A673 (cell line): Measurements from ENCODE around the gene NTN1. TPM values are rescaled to one million over a fixed set of nuclear protein-coding genes. Genes with fewer than 3 reads are reported as not detected.

Experiments
- BruUV-seq: library from RNA; stranded (reverse); fragments of 400-500 nt; replicated peaks from 2 replicates; lab custom pipeline; 2021; lab: Mats Ljungman, UMichigan
- CTCF ChIA-PET: fragments of 300-600 bp; sonication (Branson Sonifier 250); formaldehyde crosslinking; loops from one replicate; lab custom pipeline; 2022; ENCODE audit warnings: antibody characterized with exemption; lab: Charles Lee
- POLR2A ChIA-PET: fragments of 300-600 bp; sonication (Branson Sonifier 250); formaldehyde crosslinking; loops from one replicate; lab custom pipeline; 2022; ENCODE audit warnings: antibody characterized with exemption; ENCODE audit not compliant: low non-redundant PET; lab: Charles Lee
- DNase-seq: peaks from one replicate; pipeline ENCODE4 v3.0.0-alpha.2; 2015; ENCODE audit warnings: low spot score
- H3K27ac ChIP-seq: fragments of 200-600 bp; sonication (generic); 2 replicates; pipeline ENCODE4 v1.5.1; 2016; ENCODE audit warnings: mixed run types, low read depth, mild to moderate bottlenecking, mixed read lengths, antibody characterized with exemption, low read length; ENCODE audit not compliant: poor library complexity, severe bottlenecking
- H3K27me3 ChIP-seq: fragments of 200-600 bp; sonication (generic); replicated peaks from 2 replicates; pipeline ENCODE4 v1.6.1; 2017; ENCODE audit warnings: mixed run types, low read depth, mild to moderate bottlenecking, mixed read lengths, antibody characterized with exemption, low read length; ENCODE audit not compliant: insufficient read depth, poor library complexity
- H3K36me3 ChIP-seq: fragments of 200-600 bp; sonication (generic); 2 replicates; pipeline ENCODE4 v1.6.1; 2016; ENCODE audit warnings: mixed run types, mild to moderate bottlenecking, mixed read lengths, antibody characterized with exemption, low read length; ENCODE audit not compliant: insufficient read depth, poor library complexity, severe bottlenecking
- H3K4me1 ChIP-seq: fragments of 200-600 bp; sonication (generic); 2 replicates; pipeline ENCODE4 v1.6.1; 2017; ENCODE audit warnings: mixed run types, mild to moderate bottlenecking, mixed read lengths, antibody characterized with exemption, low read length; ENCODE audit not compliant: insufficient read depth, poor library complexity, severe bottlenecking
- H3K4me3 ChIP-seq: fragments of 200-600 bp; sonication (generic); 2 replicates; pipeline ENCODE4 v1.5.1; 2016; ENCODE audit warnings: low read depth, mixed run types, mild to moderate bottlenecking, mixed read lengths, low read length; ENCODE audit not compliant: poor library complexity, severe bottlenecking
- H3K9me3 ChIP-seq: fragments of 200-600 bp; sonication (generic); 2 replicates; pipeline ENCODE4 v1.6.1; 2016; ENCODE audit warnings: mixed run types, low read depth, mild to moderate bottlenecking, mixed read lengths, antibody characterized with exemption, low read length; ENCODE audit not compliant: poor library complexity, severe bottlenecking
- EZH2 ChIP-seq: fragments of 200-600 bp; sonication (generic); IDR thresholded peaks from 2 replicates; pipeline ENCODE4 v1.6.1; 2017; ENCODE audit warnings: borderline replicate concordance, low read depth, mild to moderate bottlenecking, mixed read lengths, antibody characterized with exemption, low read length; ENCODE audit not compliant: poor library complexity, severe bottlenecking
- intact Hi-C: fragments of 100-400 bp; cut with micrococcal nuclease; formaldehyde crosslinking; loops from one replicate; pipeline ENCODE4 v1.10.0; 2022; ENCODE audit not compliant: unreplicated experiment
- total RNA-seq: library from RNA; stranded (reverse); gene quantifications from 2 replicates; pipeline ENCODE4 v1.2.3, GENCODE V29; 2021
- TF ChIP-seq, protein P1 (sequence below): fragments of 300-800, 200-600 bp; sonication (generic); conservative IDR thresholded peaks from 2 replicates; pipeline ENCODE4 v1.5.1; 2017; ENCODE audit warnings: low read depth, mild to moderate bottlenecking, antibody characterized with exemption, low read length, moderate library complexity, mixed read lengths

The NTN1 gene
- total RNA-seq, 1 experiment from 2014 or later, result 4.3 TPM

GRCh38 chr17:9127340-9127739, 106.0 kb downstream of the NTN1 start:
- DNase-seq, result no peak
- H3K4me1 ChIP-seq, result no peaks in the 10 kb centered on the region
- intact Hi-C loops, result no loop called here
- no peak overlapping the region for H3K27ac ChIP-seq
- POLR2A ChIA-PET, result no interaction called here
- TF ChIP-seq, protein P1, sequence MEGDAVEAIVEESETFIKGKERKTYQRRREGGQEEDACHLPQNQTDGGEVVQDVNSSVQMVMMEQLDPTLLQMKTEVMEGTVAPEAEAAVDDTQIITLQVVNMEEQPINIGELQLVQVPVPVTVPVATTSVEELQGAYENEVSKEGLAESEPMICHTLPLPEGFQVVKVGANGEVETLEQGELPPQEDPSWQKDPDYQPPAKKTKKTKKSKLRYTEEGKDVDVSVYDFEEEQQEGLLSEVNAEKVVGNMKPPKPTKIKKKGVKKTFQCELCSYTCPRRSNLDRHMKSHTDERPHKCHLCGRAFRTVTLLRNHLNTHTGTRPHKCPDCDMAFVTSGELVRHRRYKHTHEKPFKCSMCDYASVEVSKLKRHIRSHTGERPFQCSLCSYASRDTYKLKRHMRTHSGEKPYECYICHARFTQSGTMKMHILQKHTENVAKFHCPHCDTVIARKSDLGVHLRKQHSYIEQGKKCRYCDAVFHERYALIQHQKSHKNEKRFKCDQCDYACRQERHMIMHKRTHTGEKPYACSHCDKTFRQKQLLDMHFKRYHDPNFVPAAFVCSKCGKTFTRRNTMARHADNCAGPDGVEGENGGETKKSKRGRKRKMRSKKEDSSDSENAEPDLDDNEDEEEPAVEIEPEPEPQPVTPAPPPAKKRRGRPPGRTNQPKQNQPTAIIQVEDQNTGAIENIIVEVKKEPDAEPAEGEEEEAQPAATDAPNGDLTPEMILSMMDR, result no peak
- TF ChIP-seq EZH2, result no peak
- no TSS peak for BruUV-seq
- H3K4me3 ChIP-seq, result no peak overlapping the region
- H3K9me3 ChIP-seq, result no peaks in the 10 kb centered on the region
- no peaks in the 10 kb centered on the region for H3K27me3 ChIP-seq
- H3K36me3 ChIP-seq, result no peaks in the 10 kb centered on the region
- CTCF ChIA-PET, result no interaction called here

DNA sequence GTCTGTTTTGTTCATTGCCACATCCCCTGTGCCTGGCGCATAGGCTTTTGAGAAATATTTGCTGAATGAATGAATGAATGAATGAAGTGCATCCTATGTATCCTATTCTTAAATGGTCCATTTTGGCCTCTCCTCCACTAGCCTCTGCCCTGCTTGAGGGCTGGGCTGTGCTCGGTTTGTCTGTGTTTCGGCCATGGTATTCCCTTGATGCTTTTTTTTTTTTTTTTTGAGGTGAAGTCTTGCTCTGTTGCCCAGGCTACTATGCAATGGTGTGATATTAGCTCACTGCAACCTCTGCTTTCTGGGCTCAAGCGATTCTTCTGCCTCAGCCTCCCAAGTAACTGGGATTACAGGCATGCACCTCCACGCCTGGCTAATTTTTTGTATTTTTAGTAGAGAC, 110.1 kb downstream of the NTN1 start:
- CTCF ChIA-PET, result no interaction called here
- no TSS peak for BruUV-seq
- Histone ChIP-seq H3K27me3 (no peaks in the 10 kb centered on the region), H3K4me1 (no peaks in the 10 kb centered on the region), H3K4me3 (no peak overlapping the region), H3K36me3 (no peaks in the 10 kb centered on the region), H3K9me3 (no peaks in the 10 kb centered on the region), H3K27ac (no peak overlapping the region)
- TF ChIP-seq, protein P1, result no peak
- TF ChIP-seq EZH2, result no peak
- intact Hi-C loops, result no loop called here
- no peak for DNase-seq
- POLR2A ChIA-PET, result no interaction called here

DNA sequence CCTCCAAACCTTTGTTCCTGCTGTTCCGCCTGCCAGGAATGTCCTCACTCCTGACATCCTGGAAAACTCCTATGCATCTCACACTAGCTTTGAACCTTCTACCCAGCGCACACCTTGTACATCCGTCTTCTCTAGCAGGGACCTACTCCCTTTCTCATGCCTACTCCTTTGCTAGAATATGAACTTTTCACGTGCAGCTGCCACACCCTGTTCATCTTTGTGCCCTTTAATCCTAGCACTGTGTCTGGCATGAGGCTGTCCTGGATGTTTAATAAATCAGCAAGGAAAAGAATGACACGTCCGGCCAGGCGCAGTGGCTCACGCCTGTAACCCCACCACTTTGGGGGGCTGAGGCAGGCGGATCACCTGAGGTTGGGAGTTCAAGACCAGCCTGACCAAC, 111.0 kb downstream of the NTN1 start:
- DNase-seq, result no peak
- ChIA-PET CTCF (no interaction called here), POLR2A (no interaction called here)

More for the DNA sequence above, 111.0 kb downstream of the NTN1 start:
- H3K9me3 ChIP-seq, result no peaks in the 10 kb centered on the region
- TF ChIP-seq, protein P1, result no peak
- TF ChIP-seq EZH2, result no peak
- H3K36me3 ChIP-seq, result no peaks in the 10 kb centered on the region
- no peak overlapping the region for H3K4me3 ChIP-seq
- intact Hi-C loops, result no loop called here
- no peak overlapping the region for H3K27ac ChIP-seq
- H3K4me1 ChIP-seq, result no peaks in the 10 kb centered on the region
- no peaks in the 10 kb centered on the region for H3K27me3 ChIP-seq
- BruUV-seq, result no TSS peak
